Suprapubic skin (tissue), 4 donors: ENCODE measurements around the gene ITLN2. TPM values are rescaled to one million over a fixed set of nuclear protein-coding genes. Genes with fewer than 3 reads are reported as not detected.
"Not testable (repeated sequence)": the region's sequence is repeated elsewhere in the genome, so short reads cannot be mapped to it uniquely, and the experiment has no call there.

Source experiments
- DNase-seq, 2 donors: peaks; one replicate each; pipeline ENCODE4 v3.0.0-alpha.2; 2019; ENCODE audit warnings: low spot score in 2 of 2
- H3K27ac ChIP-seq: fragments of 200-600 bp; sonication (generic); one replicate; pipeline ENCODE4 v1.5.1; 2019
- H3K27me3 ChIP-seq: fragments of 200-600 bp; sonication (generic); one replicate; pipeline ENCODE4 v1.5.1; 2019
- H3K36me3 ChIP-seq: fragments of 200-600 bp; sonication (generic); one replicate; pipeline ENCODE4 v1.5.1; 2019
- H3K4me1 ChIP-seq: fragments of 200-600 bp; sonication (generic); one replicate; pipeline ENCODE4 v1.5.1; 2019
- H3K4me3 ChIP-seq: fragments of 200-600 bp; sonication (generic); one replicate; pipeline ENCODE4 v1.5.1; 2019; ENCODE audit warnings: mild to moderate bottlenecking
- H3K9me3 ChIP-seq: fragments of 200-600 bp; sonication (generic); one replicate; pipeline ENCODE4 v1.5.1; 2019
- EP300 ChIP-seq: sonication (generic); formaldehyde crosslinking; IDR thresholded peaks from one replicate; pipeline ENCODE4 v1.6.1; 2017; ENCODE audit warnings: antibody characterized with exemption
- POLR2A ChIP-seq, 2 donors: fragments of 450-650 bp; IDR thresholded peaks; one replicate each; pipeline ENCODE4 v1.6.1; 2017; ENCODE audit warnings: antibody characterized with exemption in 2 of 2, mild to moderate bottlenecking in 2 of 2, moderate library complexity in 2 of 2
- POLR2AphosphoS5 ChIP-seq, 3 donors: sonication (generic); formaldehyde crosslinking; IDR thresholded peaks; one replicate each; pipeline ENCODE4 v1.6.1; 2017; ENCODE audit warnings: antibody characterized with exemption in 3 of 3
- WGBS: methylation state at CpG from one replicate; pipeline ENCODE4 v1.1.5; 2018; 5-methylcytosine and 5-hydroxymethylcytosine counted together
- total RNA-seq, 4 donors: library from RNA; depleted of rRNA; stranded (reverse); fragments of >200 nt; gene quantifications; one replicate each; pipeline ENCODE4 v1.1.0, GENCODE V29; 2016
- TF ChIP-seq, protein P1 (sequence below), 2 donors: fragments of 200-600 bp in 1 of 2; fragments of 450-650 bp in 1 of 2; sonication (generic) in 1 of 2; IDR thresholded peaks; one replicate each; pipeline ENCODE4 v1.5.1; 2016 to 2019; ENCODE audit warnings: antibody characterized with exemption in 2 of 2, mild to moderate bottlenecking in 1 of 2, moderate library complexity in 1 of 2

Gene ITLN2
- total RNA-seq, 4 donors from 2014 or later: 0.55 to 1.2 TPM; not detected in 2

DNA sequence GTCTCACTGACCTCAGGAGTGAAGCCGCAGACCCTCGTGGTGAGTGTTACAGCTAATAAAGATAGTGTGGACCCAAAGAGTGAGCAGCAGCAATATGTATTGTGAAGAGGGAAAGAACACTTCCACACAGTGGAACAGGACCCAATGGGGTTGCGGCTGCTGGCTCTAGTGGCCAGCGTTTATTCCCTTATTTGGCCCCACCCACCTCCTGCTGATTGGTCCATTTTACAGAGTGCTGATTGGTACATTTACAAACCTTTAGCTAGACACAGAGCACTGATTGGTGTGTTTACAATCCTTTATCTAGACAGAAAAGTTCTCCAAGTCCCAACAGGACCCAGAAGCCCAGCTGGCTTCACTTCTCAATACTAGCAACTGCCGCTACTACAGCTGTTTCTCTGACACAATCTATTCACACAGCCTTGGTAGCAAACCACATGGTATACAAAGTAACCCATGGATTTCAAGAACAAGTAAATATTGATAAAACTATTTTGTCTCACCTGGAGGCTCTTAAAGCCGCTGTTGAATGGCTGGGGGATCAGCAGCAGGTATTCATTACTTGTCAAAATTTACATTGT, 44.3 kb downstream of the ITLN2 start:
- no peak for DNase-seq
- 90% methylated on average over 6 of the region's 6 CpGs for WGBS
- Histone ChIP-seq H3K27me3 (no peaks in the 10 kb centered on the region), H3K4me3 (no peak overlapping the region), H3K36me3 (no peaks in the 10 kb centered on the region), H3K9me3 (no peaks in the 10 kb centered on the region), H3K27ac (no peak overlapping the region), H3K4me1 (peaks cover 2% of the 10 kb centered on the region)
- TF ChIP-seq, protein P1, sequence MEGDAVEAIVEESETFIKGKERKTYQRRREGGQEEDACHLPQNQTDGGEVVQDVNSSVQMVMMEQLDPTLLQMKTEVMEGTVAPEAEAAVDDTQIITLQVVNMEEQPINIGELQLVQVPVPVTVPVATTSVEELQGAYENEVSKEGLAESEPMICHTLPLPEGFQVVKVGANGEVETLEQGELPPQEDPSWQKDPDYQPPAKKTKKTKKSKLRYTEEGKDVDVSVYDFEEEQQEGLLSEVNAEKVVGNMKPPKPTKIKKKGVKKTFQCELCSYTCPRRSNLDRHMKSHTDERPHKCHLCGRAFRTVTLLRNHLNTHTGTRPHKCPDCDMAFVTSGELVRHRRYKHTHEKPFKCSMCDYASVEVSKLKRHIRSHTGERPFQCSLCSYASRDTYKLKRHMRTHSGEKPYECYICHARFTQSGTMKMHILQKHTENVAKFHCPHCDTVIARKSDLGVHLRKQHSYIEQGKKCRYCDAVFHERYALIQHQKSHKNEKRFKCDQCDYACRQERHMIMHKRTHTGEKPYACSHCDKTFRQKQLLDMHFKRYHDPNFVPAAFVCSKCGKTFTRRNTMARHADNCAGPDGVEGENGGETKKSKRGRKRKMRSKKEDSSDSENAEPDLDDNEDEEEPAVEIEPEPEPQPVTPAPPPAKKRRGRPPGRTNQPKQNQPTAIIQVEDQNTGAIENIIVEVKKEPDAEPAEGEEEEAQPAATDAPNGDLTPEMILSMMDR (IDR thresholded peaks at IDR 0.05): no peak
- TF ChIP-seq POLR2A (IDR thresholded peaks at IDR 0.05): no peak
- TF ChIP-seq EP300: no peak
- no peak for TF ChIP-seq POLR2AphosphoS5 (IDR thresholded peaks at IDR 0.05)

DNA sequence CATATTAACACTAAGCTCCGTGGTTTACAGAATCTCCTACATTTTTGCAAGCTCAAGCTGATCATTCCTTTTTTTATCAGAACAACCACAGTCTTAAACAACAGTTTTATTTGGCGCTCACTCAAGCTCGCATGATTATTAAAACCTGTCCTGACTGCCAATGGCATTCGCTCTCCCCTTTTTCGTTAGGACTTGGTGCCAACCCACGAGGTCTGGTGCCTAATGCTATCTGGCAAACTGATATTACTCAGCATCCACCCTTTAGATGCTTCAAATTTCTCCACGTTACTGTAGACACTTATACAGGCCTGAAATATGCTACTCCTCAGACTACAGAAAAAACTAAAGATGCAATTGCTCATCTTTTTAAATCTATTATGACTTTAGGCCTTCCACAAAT, 46.6 kb downstream of the ITLN2 start:
- 36% methylated on average over 7 of the region's 7 CpGs for WGBS
- Histone ChIP-seq H3K27ac (no peak overlapping the region), H3K36me3 (no peaks in the 10 kb centered on the region), H3K27me3 (no peaks in the 10 kb centered on the region), H3K4me1 (peaks cover 2% of the 10 kb centered on the region), H3K9me3 (no peaks in the 10 kb centered on the region), H3K4me3 (no peak overlapping the region)
- no peak for DNase-seq
- TF ChIP-seq EP300: no peak
- no peak for TF ChIP-seq POLR2AphosphoS5 (IDR thresholded peaks at IDR 0.05)
- TF ChIP-seq, protein P1 (IDR thresholded peaks at IDR 0.05): no peak
- TF ChIP-seq POLR2A (IDR thresholded peaks at IDR 0.05): no peak

DNA sequence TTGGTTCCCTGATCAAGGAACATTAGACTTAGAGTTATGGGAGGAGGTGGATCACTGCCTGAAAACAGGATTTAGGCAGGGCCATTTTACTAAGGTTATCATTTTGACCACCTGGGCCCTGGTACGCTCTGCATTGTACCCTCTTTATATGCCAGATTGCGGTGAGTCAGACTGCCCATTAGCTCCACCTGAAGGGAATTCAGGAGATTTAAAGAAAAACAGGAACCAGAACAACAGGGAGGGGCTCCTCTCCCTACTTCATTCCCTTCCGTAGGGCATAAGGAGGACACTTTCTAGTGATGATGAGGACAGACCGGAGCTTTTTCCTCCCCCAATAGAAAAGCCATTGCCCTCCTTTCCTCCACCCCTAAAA, 49.0 kb downstream of the ITLN2 start:
- no peak for DNase-seq
- Histone ChIP-seq H3K4me3 (no peak overlapping the region), H3K27me3 (no peaks in the 10 kb centered on the region), H3K9me3 (no peaks in the 10 kb centered on the region), H3K36me3 (no peaks in the 10 kb centered on the region), H3K27ac (no peak overlapping the region), H3K4me1 (peaks cover 2% of the 10 kb centered on the region)
- TF ChIP-seq POLR2AphosphoS5 (IDR thresholded peaks at IDR 0.05) (no peak), POLR2A (IDR thresholded peaks at IDR 0.05) (no peak), EP300 (no peak)
- TF ChIP-seq, protein P1 (IDR thresholded peaks at IDR 0.05): no peak
- 77% methylated on average over 4 of the region's 4 CpGs for WGBS

DNA sequence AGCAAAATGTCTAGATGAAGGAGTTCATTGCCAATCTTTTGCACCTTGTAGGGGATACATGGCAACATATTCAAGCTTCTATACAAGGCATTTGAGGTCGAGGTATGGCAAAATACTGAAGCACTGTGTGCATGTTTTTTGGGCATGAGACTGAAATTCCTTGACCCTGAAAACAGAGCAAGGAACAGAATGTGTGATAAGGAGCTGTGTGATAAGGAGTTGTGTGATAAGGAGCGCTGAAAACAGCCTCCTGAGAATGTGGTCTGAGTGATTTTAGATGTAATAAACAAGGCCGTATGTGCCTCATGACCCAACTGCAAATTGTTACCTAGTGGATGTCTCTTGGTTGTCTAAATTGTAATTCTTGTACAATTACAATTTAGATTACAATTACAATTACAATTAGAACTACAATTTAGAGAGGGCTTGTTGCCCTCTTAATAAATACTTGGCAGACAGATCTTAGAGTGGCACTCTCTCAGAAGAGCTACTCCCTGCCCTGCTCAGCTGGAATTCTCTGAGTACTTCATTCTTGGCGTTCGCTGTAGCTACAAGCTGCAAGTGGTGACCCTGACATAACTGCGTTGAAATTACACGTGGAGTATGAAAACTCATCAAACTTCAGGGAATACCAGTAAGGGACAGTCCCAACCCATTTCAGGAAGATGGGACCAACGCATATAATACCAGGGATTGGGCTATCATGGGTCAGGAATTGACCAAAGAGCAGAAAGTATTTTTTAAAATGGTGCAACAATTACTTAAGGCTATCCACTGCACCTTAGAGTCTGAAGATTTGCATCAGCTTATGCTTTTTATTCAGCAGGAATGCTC, 49.6 kb downstream of the ITLN2 start:
- Histone ChIP-seq H3K9me3 (no peaks in the 10 kb centered on the region), H3K27me3 (no peaks in the 10 kb centered on the region), H3K4me1 (peaks cover 2% of the 10 kb centered on the region), H3K36me3 (no peaks in the 10 kb centered on the region), H3K27ac (no peak overlapping the region), H3K4me3 (no peak overlapping the region)
- TF ChIP-seq EP300 (no peak), POLR2A (IDR thresholded peaks at IDR 0.05) (no peak)
- DNase-seq: no peak
- WGBS: 84% methylated on average over 8 of the region's 8 CpGs

DNA sequence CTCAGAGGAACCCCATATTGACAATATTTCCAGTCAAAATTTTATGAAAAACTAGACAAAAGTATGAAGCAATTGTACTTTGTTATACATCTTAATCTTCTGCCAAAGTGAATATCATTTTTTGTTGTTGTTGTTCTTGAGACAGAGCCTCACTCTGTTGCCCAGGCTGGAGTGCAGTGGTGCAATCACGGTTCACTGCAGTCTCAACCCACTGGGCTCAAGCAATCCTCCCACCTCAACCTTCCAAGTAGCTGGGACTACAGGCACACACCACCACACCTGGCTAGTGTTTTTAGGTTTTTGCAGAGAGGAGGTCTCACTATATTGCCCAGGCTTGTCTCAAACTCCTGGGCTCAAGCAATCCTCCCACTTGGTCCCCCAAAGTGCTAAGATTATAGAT, 52.4 kb downstream of the ITLN2 start:
- not testable (repeated sequence) for H3K27me3 ChIP-seq, H3K36me3 ChIP-seq, H3K9me3 ChIP-seq, H3K4me1 ChIP-seq, H3K27ac ChIP-seq, H3K4me3 ChIP-seq, DNase-seq
- 73% methylated on average over 1 of the region's 1 CpG for WGBS

DNA sequence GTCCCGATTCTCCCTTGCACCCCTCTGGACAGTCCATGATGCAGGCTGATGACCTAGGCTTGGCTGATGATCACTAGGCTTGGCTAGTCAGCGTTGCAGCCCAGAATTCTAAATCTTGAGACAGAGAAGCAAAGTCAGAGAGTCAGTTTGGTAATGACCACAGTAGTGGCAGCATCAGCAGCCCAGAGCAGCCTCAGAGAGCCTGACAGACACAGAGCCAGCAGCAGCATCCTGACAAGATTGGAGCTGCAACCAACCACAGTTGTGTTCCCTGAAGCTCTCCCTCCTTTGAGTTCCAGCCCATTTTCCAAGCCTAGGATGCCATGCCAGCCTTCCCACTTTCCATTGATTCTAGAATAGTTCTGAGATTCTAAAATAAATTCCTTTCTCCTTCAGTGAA, 52.8 kb downstream of the ITLN2 start:
- H3K27ac ChIP-seq: no peak overlapping the region
- 92% methylated on average over 2 of the region's 2 CpGs for WGBS
- no peak overlapping the region for H3K4me3 ChIP-seq
- no peaks in the 10 kb centered on the region for H3K9me3 ChIP-seq
- no peak for DNase-seq
- TF ChIP-seq POLR2A (IDR thresholded peaks at IDR 0.05) (no peak), POLR2AphosphoS5 (IDR thresholded peaks at IDR 0.05) (no peak), EP300 (no peak)
- TF ChIP-seq, protein P1 (IDR thresholded peaks at IDR 0.05): no peak
- no peaks in the 10 kb centered on the region for H3K27me3 ChIP-seq
- no peaks in the 10 kb centered on the region for H3K36me3 ChIP-seq
- H3K4me1 ChIP-seq: no peaks in the 10 kb centered on the region

DNA sequence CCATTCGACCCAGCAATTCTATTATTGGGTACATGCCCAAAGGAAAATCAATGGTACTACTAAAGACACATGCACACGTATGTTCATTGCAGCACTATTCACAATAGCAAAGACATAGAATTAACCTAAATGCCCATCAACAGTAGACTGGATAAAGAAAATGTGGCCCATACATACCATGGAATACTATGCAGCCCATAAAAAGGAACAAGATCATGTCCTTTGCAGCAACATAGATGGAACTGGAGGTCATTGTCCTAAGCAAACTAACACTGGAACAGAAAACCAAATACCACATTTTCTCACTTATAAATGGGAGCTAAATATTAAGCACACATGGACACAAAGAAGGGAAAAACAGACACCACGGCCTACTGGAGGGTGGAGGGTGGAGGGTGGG, 53.9 kb downstream of the ITLN2 start:
- DNase-seq, H3K4me3 ChIP-seq, H3K9me3 ChIP-seq, H3K4me1 ChIP-seq, H3K27me3 ChIP-seq, H3K27ac ChIP-seq, H3K36me3 ChIP-seq: not testable (repeated sequence)
- WGBS: 81% methylated on average over 3 of the region's 3 CpGs
